ENCODE data around the gene IDS. TPM values are rescaled to one million over a fixed set of nuclear protein-coding genes. Genes with fewer than 3 reads are reported as not detected.
"Not testable (repeated sequence)": the region's sequence is repeated elsewhere in the genome, so short reads cannot be mapped to it uniquely, and the experiment has no call there.

Gene IDS
- total RNA-seq, 2 donors from 2014 or later = 346 to 507 TPM

DNA sequence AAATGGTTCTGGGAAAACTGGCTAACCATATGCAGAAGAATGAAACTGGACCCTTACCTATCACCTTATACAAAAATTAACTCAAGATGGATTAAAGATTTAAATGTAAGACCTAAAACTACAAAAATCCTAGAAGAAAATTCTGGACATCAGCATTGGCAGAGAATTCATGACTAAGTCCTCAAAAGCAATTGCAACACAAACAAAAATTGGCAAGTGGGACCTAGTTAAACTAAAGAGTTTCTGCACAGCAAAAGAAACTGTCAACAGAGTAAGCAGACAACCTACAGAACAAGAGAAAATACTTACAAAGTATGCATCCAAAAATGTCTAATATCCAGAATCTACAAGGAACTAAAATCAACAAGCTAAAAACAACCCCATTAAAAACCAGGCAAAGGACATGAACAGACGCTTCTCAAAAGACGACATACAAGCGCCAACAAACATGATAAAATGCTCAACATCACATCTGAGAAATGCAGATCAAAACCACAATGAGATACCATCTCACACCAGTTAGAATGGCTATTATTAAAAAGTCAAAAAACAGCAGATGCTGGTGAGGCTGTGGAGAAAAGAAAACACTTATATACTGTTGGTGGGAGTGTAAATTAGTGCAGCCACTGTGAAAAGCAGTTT, 15.7 kb upstream of the IDS start:
- H3K27ac Mint-ChIP-seq = peak overlapping the region; percentile 85
- peak overlapping the region; percentile 82 for H3K4me3 Mint-ChIP-seq
- H3K36me3 Mint-ChIP-seq (ENCODE audit: low read depth) = not testable (repeated sequence)

GRCh38 chrX:149518236-149518635, 13.1 kb upstream of the IDS start:
- no peak overlapping the region for H3K4me3 Mint-ChIP-seq
- peaks cover 19% of the 10 kb centered on the region for H3K4me1 Mint-ChIP-seq
- DNase-seq (no peak), ATAC-seq (no peak)
- no peaks in the 10 kb centered on the region for H3K27me3 Mint-ChIP-seq
- no peaks in the 10 kb centered on the region for H3K36me3 Mint-ChIP-seq (ENCODE audit: low read depth)
- no peaks in the 10 kb centered on the region for H3K9me3 ChIP-seq (ENCODE audit: control insufficient read depth, low read length, poor library complexity, severe bottlenecking)
- H3K27ac Mint-ChIP-seq = no peak overlapping the region

More for the DNA sequence above, 15.7 kb upstream of the IDS start:
- not testable (repeated sequence) for H3K27me3 Mint-ChIP-seq; DNase-seq; H3K9me3 ChIP-seq (ENCODE audit: control insufficient read depth, low read length, poor library complexity, severe bottlenecking); ATAC-seq
- peaks cover 19% of the 10 kb centered on the region for H3K4me1 Mint-ChIP-seq

GRCh38 chrX:149517308-149517707, 12.2 kb upstream of the IDS start:
- DNase-seq (no peak), ATAC-seq (no peak)
- H3K4me3 Mint-ChIP-seq = no peak overlapping the region
- peaks cover 19% of the 10 kb centered on the region for H3K4me1 Mint-ChIP-seq
- H3K27ac Mint-ChIP-seq = peak overlapping the region; percentile 59
- no peaks in the 10 kb centered on the region for H3K27me3 Mint-ChIP-seq
- no peaks in the 10 kb centered on the region for H3K9me3 ChIP-seq (ENCODE audit: control insufficient read depth, low read length, poor library complexity, severe bottlenecking)
- H3K36me3 Mint-ChIP-seq (ENCODE audit: low read depth) = no peaks in the 10 kb centered on the region

GRCh38 chrX:149516604-149517003, 11.5 kb upstream of the IDS start:
- peaks cover 15% of the 10 kb centered on the region for H3K4me1 Mint-ChIP-seq
- peak overlapping the region; percentile 59 for H3K27ac Mint-ChIP-seq
- no peak for DNase-seq
- H3K36me3 Mint-ChIP-seq (ENCODE audit: low read depth) = no peaks in the 10 kb centered on the region
- no peak overlapping the region for H3K4me3 Mint-ChIP-seq
- no peak for ATAC-seq
- no peaks in the 10 kb centered on the region for H3K9me3 ChIP-seq (ENCODE audit: control insufficient read depth, low read length, poor library complexity, severe bottlenecking)
- H3K27me3 Mint-ChIP-seq = no peaks in the 10 kb centered on the region

DNA sequence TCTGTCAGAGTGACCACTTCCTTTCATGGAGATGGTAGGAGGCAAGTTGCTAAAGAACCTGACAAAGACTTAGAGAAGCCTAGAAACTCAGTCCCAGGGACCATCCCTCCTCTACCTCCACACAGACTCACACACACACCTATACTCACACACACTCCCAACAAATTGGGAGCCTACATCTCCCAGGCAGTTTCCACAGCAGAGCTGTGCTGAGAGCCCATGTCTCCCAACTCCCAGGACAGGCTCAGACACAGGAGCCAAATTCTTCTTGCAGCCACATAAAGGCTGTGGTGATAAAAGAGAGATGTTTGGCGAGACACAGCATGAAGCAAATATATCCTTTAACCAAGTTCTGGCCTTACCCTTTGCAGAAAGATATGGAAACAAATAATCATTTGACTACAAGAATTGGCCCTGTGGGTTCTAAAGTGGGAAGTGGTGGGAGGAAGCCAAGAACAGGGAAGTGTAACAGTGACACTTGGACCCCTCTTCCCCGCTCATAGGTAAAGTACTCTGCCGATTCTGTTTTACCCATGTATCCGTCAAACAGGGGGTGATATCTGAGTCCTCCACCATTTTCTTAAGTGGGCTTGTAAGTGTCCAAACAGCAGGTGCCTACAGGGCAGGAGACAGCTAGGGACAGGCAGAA, 11.0 kb upstream of the IDS start:
- no peak for ATAC-seq
- no peak overlapping the region for H3K4me3 Mint-ChIP-seq
- H3K4me1 Mint-ChIP-seq = peaks cover 12% of the 10 kb centered on the region
- H3K9me3 ChIP-seq (ENCODE audit: control insufficient read depth, low read length, poor library complexity, severe bottlenecking) = no peaks in the 10 kb centered on the region
- no peaks in the 10 kb centered on the region for H3K36me3 Mint-ChIP-seq (ENCODE audit: low read depth)
- no peak overlapping the region for H3K27ac Mint-ChIP-seq
- H3K27me3 Mint-ChIP-seq = no peaks in the 10 kb centered on the region
- no peak for DNase-seq

DNA sequence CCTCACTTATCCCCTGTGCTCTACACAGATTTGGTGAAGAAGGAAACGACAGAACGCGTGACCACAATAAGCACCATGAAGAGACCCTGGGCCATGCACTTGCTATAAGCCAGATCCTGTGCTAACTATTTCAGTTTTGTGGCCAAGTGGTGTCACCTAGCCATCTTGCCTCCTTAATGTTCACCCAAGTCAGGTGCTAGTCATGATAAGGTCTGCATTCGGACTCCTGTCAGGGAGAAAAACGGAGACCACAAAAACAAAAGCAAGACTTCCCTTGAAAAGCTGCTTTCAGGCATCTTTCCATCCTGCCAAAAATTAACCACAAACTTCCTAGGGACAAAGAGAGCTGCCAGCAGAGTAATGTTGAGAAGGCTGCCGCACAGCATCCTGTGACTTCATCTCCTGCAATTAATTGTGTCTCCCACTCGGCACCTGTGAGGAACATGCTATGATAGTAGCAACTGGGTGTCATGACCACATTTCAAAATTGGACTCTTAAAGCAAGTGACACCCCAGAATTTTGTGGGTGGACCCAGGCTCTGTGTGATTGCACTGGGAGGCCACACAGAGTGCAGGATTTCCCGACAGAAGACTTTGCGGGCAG, 8.8 kb upstream of the IDS start:
- no peak for DNase-seq
- peaks cover 4% of the 10 kb centered on the region for H3K4me1 Mint-ChIP-seq

DNA sequence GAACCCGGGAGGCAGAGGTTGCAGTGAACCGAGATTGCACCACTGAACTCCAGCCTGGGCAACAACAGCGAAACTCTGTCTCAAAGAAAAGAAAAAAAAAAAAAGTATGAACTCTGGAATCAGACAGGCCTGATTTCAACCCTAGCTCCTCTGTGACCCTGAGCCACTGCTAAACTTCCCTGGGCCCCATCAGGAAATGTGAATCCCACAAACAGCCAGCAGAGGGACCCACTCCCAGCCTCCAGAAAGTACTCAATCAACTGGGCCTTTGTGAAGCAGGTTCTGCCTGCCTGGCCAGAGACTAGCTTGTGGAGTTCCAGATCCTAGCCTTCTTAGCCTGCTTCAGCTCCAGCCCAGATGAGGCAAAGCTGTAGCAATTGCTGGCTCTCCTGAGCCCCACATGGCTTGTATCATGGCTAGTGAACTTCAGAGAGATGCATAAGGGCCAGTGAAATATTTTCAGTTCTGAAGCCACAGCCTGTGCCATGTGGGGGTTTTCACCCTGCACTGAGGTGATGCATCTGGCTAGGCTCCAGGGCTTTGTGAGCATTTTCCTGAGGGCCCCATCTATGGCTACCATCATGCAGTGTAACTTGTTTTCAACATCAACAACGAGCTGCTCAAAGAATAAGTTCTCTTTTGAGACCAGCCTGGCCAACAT, 7.2 kb upstream of the IDS start:
- ATAC-seq (peak; percentile 94), DNase-seq (peak; percentile 33 to 49 (median 46))
- no peaks in the 10 kb centered on the region for H3K27me3 Mint-ChIP-seq
- H3K36me3 Mint-ChIP-seq (ENCODE audit: low read depth) = no peaks in the 10 kb centered on the region
- H3K9me3 ChIP-seq (ENCODE audit: control insufficient read depth, low read length, poor library complexity, severe bottlenecking) = no peaks in the 10 kb centered on the region
- peaks cover 4% of the 10 kb centered on the region for H3K4me1 Mint-ChIP-seq
- H3K27ac Mint-ChIP-seq = no peak overlapping the region
- no peak overlapping the region for H3K4me3 Mint-ChIP-seq

More for the DNA sequence above, 8.8 kb upstream of the IDS start:
- Mint-ChIP-seq H3K27me3 (no peaks in the 10 kb centered on the region), H3K4me3 (no peak overlapping the region), H3K36me3 (ENCODE audit: low read depth) (no peaks in the 10 kb centered on the region), H3K27ac (peak overlapping the region; percentile 67)
- no peaks in the 10 kb centered on the region for H3K9me3 ChIP-seq (ENCODE audit: control insufficient read depth, low read length, poor library complexity, severe bottlenecking)
- ATAC-seq = no peak

- Mint-ChIP-seq H3K4me3 (no peak overlapping the region), H3K4me1 (peaks cover 4% of the 10 kb centered on the region), H3K27ac (peak overlapping the region; percentile 37)
These were observed 6.0 kb upstream of the IDS start for GRCh38 chrX:149511081-149511480.

GRCh38 chrX:149510386-149510785, 5.3 kb upstream of the IDS start:
- no peak for ATAC-seq
- H3K36me3 Mint-ChIP-seq (ENCODE audit: low read depth) = no peaks in the 10 kb centered on the region
- H3K27ac Mint-ChIP-seq = peak overlapping the region; percentile 37
- no peaks in the 10 kb centered on the region for H3K27me3 Mint-ChIP-seq
- H3K4me3 Mint-ChIP-seq = no peak overlapping the region
- DNase-seq = no peak
- peaks cover 5% of the 10 kb centered on the region for H3K4me1 Mint-ChIP-seq
- H3K9me3 ChIP-seq (ENCODE audit: control insufficient read depth, low read length, poor library complexity, severe bottlenecking) = no peaks in the 10 kb centered on the region

More at GRCh38 chrX:149511081-149511480, 6.0 kb upstream of the IDS start:
- Mint-ChIP-seq H3K36me3 (ENCODE audit: low read depth) (no peaks in the 10 kb centered on the region), H3K27me3 (no peaks in the 10 kb centered on the region)
- no peaks in the 10 kb centered on the region for H3K9me3 ChIP-seq (ENCODE audit: control insufficient read depth, low read length, poor library complexity, severe bottlenecking)
- DNase-seq (no peak), ATAC-seq (no peak)

- no peak for ATAC-seq
- H3K9me3 ChIP-seq (ENCODE audit: control insufficient read depth, low read length, poor library complexity, severe bottlenecking) = no peaks in the 10 kb centered on the region
- Mint-ChIP-seq H3K4me1 (peaks cover 15% of the 10 kb centered on the region), H3K27ac (no peak overlapping the region), H3K4me3 (no peak overlapping the region), H3K36me3 (ENCODE audit: low read depth) (peaks cover 5% of the 10 kb centered on the region), H3K27me3 (no peaks in the 10 kb centered on the region)
- DNase-seq = no peak
These were observed 3.4 kb upstream of the IDS start for GRCh38 chrX:149508467-149508866.

- no peak overlapping the region for H3K27ac Mint-ChIP-seq
- no peaks in the 10 kb centered on the region for H3K9me3 ChIP-seq (ENCODE audit: control insufficient read depth, low read length, poor library complexity, severe bottlenecking)
- DNase-seq (no peak), ATAC-seq (no peak)
- H3K4me1 Mint-ChIP-seq = peaks cover 16% of the 10 kb centered on the region
- no peaks in the 10 kb centered on the region for H3K27me3 Mint-ChIP-seq
- peaks cover 7% of the 10 kb centered on the region for H3K36me3 Mint-ChIP-seq (ENCODE audit: low read depth)
- no peak overlapping the region for H3K4me3 Mint-ChIP-seq
These were observed 1.2 kb upstream of the IDS start for GRCh38 chrX:149506349-149506748.

DNA sequence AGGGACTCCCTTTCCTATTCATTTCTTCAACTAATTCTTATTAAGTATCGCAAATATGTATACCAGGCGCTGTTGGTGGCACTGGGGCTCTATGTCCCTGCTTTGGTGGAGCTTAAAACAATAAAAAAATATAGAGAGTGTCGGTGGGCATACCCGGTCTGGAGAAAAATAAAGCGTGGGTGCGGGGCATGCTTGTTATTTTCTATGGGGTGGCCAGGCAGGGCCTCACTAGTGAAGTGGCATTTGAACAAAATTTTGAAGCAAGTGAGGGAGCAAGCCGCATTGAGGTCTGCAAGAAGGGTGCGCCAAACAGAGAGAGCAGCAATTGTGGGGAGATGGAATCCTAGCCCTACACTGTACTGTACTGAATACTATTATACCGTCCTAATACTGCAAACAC, 565 bp upstream of the IDS start:
- Mint-ChIP-seq H3K4me3 (peak overlapping the region; percentile 93), H3K36me3 (ENCODE audit: low read depth) (peaks cover 7% of the 10 kb centered on the region), H3K27me3 (no peaks in the 10 kb centered on the region), H3K4me1 (peaks cover 20% of the 10 kb centered on the region), H3K27ac (no peak overlapping the region)
- H3K9me3 ChIP-seq (ENCODE audit: control insufficient read depth, low read length, poor library complexity, severe bottlenecking) = no peaks in the 10 kb centered on the region
- ATAC-seq = no peak
- no peak for DNase-seq

DNA sequence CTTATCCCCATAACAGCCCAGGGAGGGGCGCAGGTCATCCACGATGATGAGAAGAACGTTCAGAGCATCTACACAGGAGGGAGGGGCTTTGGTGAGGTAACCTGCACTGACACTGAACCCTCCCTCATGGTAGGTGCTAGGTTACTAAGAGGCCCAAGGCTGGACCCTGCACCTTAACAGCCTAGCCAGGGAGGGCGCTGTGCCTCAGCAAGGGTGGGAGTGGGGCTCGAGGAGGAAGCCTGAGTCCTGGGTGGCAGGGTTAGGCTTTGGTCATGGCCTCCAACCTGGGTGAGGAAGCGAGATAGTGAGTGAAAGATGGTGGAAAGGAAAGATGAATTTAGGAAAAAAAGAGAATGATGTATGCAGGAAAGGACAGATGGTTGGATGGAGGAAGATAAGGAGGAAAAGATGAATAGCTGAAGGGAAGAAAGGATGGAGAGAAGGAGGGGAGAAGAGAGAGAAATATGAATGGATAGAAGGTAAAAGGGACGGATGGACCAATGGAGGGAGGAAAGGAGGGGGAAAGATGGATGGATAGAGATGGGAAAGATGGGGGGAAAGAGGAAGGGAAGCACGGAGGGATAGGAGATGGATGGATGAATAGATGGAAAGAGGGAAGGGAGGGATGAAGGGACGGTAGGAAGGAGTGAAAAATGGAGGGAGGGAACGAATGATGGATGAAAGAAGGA, 736 bp downstream of the IDS start:
- H3K27me3 Mint-ChIP-seq = no peaks in the 10 kb centered on the region
- H3K4me1 Mint-ChIP-seq = peaks cover 28% of the 10 kb centered on the region
- H3K4me3 Mint-ChIP-seq = peak overlapping the region; percentile 93
- no peaks in the 10 kb centered on the region for H3K9me3 ChIP-seq (ENCODE audit: control insufficient read depth, low read length, poor library complexity, severe bottlenecking)
- peak; percentile 39 to 65 (median 65) for DNase-seq
- peaks cover 7% of the 10 kb centered on the region for H3K36me3 Mint-ChIP-seq (ENCODE audit: low read depth)
- peak; percentile 64 for ATAC-seq
- no peak overlapping the region for H3K27ac Mint-ChIP-seq
